GM12878 (cell line): ENCODE measurements around the gene PPID. TPM values are rescaled to one million over a fixed set of nuclear protein-coding genes. Genes with fewer than 3 reads are reported as not detected.

Experiments
- ATF7 ChIP-seq: fragments of 450-650 bp; IDR thresholded peaks from 2 replicates; pipeline ENCODE4 v1.6.1; 2016; ENCODE audit warnings: low read depth, mild to moderate bottlenecking
- EED ChIP-seq: sonication (generic); IDR thresholded peaks from 2 replicates; pipeline ENCODE4 v1.6.1; 2016; ENCODE audit warnings: antibody characterized with exemption, low read depth
- MEF2A ChIP-seq: IDR thresholded peaks from 2 replicates; pipeline ENCODE4 v1.6.1; 2011; ENCODE audit warnings: low read depth, mild to moderate bottlenecking, low read length, moderate library complexity; ENCODE audit not compliant: insufficient read depth
- MEF2B ChIP-seq: fragments of 450-650 bp; IDR thresholded peaks from 2 replicates; pipeline ENCODE4 v1.6.1; 2018; ENCODE audit warnings: mild to moderate bottlenecking, moderate library complexity; ENCODE audit not compliant: partially characterized antibody, poor library complexity, severe bottlenecking
- NFIC ChIP-seq: IDR thresholded peaks from 2 replicates; pipeline ENCODE4 v1.6.1; 2012; ENCODE audit warnings: low read depth, mild to moderate bottlenecking, inconsistent platforms, low read length, moderate library complexity
- PML ChIP-seq: IDR thresholded peaks from 2 replicates; pipeline ENCODE4 v1.6.1; 2012; ENCODE audit warnings: low read length, inconsistent platforms
- SIN3A ChIP-seq: IDR thresholded peaks from 2 replicates; pipeline ENCODE4 v1.6.1; 2012; ENCODE audit warnings: low read depth, low read length, improper control_type of control experiment
- SMAD5 ChIP-seq: IDR thresholded peaks from 2 replicates; pipeline ENCODE4 v1.6.1; 2016; ENCODE audit warnings: antibody characterized with exemption, low read depth
- SMC3 ChIP-seq: IDR thresholded peaks from 2 replicates; pipeline ENCODE4 v1.6.1; 2011; ENCODE audit warnings: low read length, improper control_type of control experiment, borderline replicate concordance
- SREBF2 ChIP-seq: IDR thresholded peaks from 2 replicates; pipeline ENCODE4 v1.6.1; 2012; ENCODE audit warnings: mild to moderate bottlenecking, low read length
- SRF ChIP-seq, 2 experiments: IDR thresholded peaks; 2 replicates each; pipeline ENCODE4 v1.6.1; 2011; ENCODE audit warnings: low read depth in 2 of 2, low read length in 2 of 2, mild to moderate bottlenecking in 1 of 2, moderate library complexity in 1 of 2
- STAT1 ChIP-seq: fragments of 450-650 bp; conservative IDR thresholded peaks from 2 replicates; pipeline ENCODE4 v1.6.1; 2014; ENCODE audit warnings: antibody characterized with exemption, mild to moderate bottlenecking
- TAF1 ChIP-seq: IDR thresholded peaks from 2 replicates; pipeline ENCODE4 v1.6.1; 2011; ENCODE audit warnings: mild to moderate bottlenecking, low read depth, low read length, borderline replicate concordance
- TCF7 ChIP-seq: IDR thresholded peaks from 2 replicates; pipeline ENCODE4 v1.6.1; 2014; ENCODE audit warnings: antibody characterized with exemption, borderline replicate concordance
- ZNF24 ChIP-seq: fragments of 450-650 bp; IDR thresholded peaks from 2 replicates; pipeline ENCODE4 v1.6.1; 2017; ENCODE audit warnings: antibody characterized with exemption, mild to moderate bottlenecking
- polyA plus RNA-seq, 11 experiments: library from polyadenylated mRNA; depleted of rRNA in 4 of 11; unstranded in 6 of 11; stranded (reverse) in 5 of 11; fragments of >200 nt; fragmentation: Nextera tagmentation in 4 of 11; fragmentation: Illumina TruSeq in 1 of 11; extraction: Ambion mirVana in 4 of 11; extraction: Trizol in 1 of 11; gene quantifications; 1 replicate in 1 of 11; 2 replicates in 10 of 11; pipeline versions ENCODE4 v1.2.1 to v1.2.3, GENCODE V29; 2011 to 2016; ENCODE audit warnings: inconsistent platforms in 2 of 11, missing spikeins in 2 of 11, low read depth in 1 of 11
- total RNA-seq, 4 experiments: library from RNA; depleted of rRNA in 3 of 4; stranded (reverse); fragments of >200 nt in 3 of 4; fragmentation: Illumina TruSeq in 1 of 4; extraction: Trizol in 1 of 4; gene quantifications; 2 replicates each; pipeline versions ENCODE4 v1.2.1 to v1.2.3, GENCODE V29; 2013 to 2021
- TF ChIP-seq, protein P1 (sequence below): fragments of 450-650 bp; IDR thresholded peaks from 2 replicates; pipeline ENCODE4 v1.6.1; 2017; ENCODE audit warnings: mild to moderate bottlenecking, low read depth, inconsistent platforms; ENCODE audit not compliant: poor library complexity, severe bottlenecking
- TF ChIP-seq, protein P2 (sequence below): IDR thresholded peaks from 2 replicates; pipeline ENCODE4 v1.6.1; 2012; ENCODE audit warnings: low read depth, low read length, improper control_type of control experiment
- TF ChIP-seq, protein P3 (sequence below): fragments of 450-650 bp; IDR thresholded peaks from 2 replicates; pipeline ENCODE4 v1.6.1; 2018; ENCODE audit warnings: mild to moderate bottlenecking, low read depth, moderate library complexity; ENCODE audit not compliant: partially characterized antibody
- TF ChIP-seq, protein P4 (sequence below): IDR thresholded peaks from 2 replicates; pipeline ENCODE4 v1.6.1; 2012; ENCODE audit warnings: low read depth, low read length, improper control_type of control experiment

The PPID gene
- total and polyA plus RNA-seq, 10 of the 15 experiments (the other 5 are each of a cell fraction or from before 2014, with no cell fraction given): 21.9 to 64.3 (median 39.5) TPM

GRCh38 chr4:158722917-158723793 lies at the start of gene PPID (continued):
- TF ChIP-seq, protein P1, sequence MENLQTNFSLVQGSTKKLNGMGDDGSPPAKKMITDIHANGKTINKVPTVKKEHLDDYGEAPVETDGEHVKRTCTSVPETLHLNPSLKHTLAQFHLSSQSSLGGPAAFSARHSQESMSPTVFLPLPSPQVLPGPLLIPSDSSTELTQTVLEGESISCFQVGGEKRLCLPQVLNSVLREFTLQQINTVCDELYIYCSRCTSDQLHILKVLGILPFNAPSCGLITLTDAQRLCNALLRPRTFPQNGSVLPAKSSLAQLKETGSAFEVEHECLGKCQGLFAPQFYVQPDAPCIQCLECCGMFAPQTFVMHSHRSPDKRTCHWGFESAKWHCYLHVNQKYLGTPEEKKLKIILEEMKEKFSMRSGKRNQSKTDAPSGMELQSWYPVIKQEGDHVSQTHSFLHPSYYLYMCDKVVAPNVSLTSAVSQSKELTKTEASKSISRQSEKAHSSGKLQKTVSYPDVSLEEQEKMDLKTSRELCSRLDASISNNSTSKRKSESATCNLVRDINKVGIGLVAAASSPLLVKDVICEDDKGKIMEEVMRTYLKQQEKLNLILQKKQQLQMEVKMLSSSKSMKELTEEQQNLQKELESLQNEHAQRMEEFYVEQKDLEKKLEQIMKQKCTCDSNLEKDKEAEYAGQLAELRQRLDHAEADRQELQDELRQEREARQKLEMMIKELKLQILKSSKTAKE: no peak
- TF ChIP-seq SRF (IDR thresholded peaks at IDR 0.05; ENCODE audit: low read depth in 2 of 2, low read length in 2 of 2) (no peak), SMAD5 (peak; percentile 54; the same call in 1 of the 2 replicates), MEF2A (no peak), SMC3 (peak; percentile 5; the same call in 1 of the 2 replicates), ATF7 (no peak), PML (peak; percentile 97), SREBF2 (peak; percentile 65), TCF7 (0 out of 2 replicates have a peak, but pooled peaks have one; percentile 9), ZNF24 (no peak; the same call in 1 of the 2 replicates), SIN3A (peak; percentile 98), MEF2B (no peak), TAF1 (peak; percentile 72; the same call in 1 of the 2 replicates), STAT1 (no peak; the same call in 1 of the 2 replicates), NFIC (0 out of 2 replicates have a peak, but pooled peaks have one; percentile 11), EED (peak; percentile 57; the same call in 1 of the 2 replicates)
- TF ChIP-seq, protein P2, sequence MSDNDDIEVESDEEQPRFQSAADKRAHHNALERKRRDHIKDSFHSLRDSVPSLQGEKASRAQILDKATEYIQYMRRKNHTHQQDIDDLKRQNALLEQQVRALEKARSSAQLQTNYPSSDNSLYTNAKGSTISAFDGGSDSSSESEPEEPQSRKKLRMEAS: peak; percentile 95
- TF ChIP-seq, protein P3, sequence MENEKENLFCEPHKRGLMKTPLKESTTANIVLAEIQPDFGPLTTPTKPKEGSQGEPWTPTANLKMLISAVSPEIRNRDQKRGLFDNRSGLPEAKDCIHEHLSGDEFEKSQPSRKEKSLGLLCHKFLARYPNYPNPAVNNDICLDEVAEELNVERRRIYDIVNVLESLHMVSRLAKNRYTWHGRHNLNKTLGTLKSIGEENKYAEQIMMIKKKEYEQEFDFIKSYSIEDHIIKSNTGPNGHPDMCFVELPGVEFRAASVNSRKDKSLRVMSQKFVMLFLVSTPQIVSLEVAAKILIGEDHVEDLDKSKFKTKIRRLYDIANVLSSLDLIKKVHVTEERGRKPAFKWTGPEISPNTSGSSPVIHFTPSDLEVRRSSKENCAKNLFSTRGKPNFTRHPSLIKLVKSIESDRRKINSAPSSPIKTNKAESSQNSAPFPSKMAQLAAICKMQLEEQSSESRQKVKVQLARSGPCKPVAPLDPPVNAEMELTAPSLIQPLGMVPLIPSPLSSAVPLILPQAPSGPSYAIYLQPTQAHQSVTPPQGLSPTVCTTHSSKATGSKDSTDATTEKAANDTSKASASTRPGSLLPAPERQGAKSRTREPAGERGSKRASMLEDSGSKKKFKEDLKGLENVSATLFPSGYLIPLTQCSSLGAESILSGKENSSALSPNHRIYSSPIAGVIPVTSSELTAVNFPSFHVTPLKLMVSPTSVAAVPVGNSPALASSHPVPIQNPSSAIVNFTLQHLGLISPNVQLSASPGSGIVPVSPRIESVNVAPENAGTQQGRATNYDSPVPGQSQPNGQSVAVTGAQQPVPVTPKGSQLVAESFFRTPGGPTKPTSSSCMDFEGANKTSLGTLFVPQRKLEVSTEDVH: peak; percentile 82
- TF ChIP-seq, protein P4, sequence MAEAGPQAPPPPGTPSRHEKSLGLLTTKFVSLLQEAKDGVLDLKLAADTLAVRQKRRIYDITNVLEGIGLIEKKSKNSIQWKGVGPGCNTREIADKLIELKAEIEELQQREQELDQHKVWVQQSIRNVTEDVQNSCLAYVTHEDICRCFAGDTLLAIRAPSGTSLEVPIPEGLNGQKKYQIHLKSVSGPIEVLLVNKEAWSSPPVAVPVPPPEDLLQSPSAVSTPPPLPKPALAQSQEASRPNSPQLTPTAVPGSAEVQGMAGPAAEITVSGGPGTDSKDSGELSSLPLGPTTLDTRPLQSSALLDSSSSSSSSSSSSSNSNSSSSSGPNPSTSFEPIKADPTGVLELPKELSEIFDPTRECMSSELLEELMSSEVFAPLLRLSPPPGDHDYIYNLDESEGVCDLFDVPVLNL: peak; percentile 93
